CD4-positive, CD25-positive, alpha-beta regulatory T cell (primary cell): Measurements from ENCODE around the gene GAS7. TPM values are rescaled to one million over a fixed set of nuclear protein-coding genes. Genes with fewer than 3 reads are reported as not detected.

Experiments used
- ATAC-seq, 2 donors: fragments of 150-1000 bp; cut with Tn5 transposase; one replicate each; pipeline ENCODE4 v1.10.0; 2021; ENCODE audit warnings: low read depth in 2 of 2, moderate number of reproducible peaks in 2 of 2, moderate library complexity in 1 of 2
- DNase-seq, 3 donors: peaks; one replicate each; pipeline versions ENCODE4 v3.0.0 to v3.0.0-alpha.2; 2012 to 2022; ENCODE audit warnings: mixed read lengths in 1 of 3
- H3K27ac ChIP-seq: one replicate; pipeline ENCODE4 v1.7.0; 2013; ENCODE audit warnings: mild to moderate bottlenecking, low read length; ENCODE audit not compliant: insufficient read depth, poor library complexity, severe bottlenecking
- H3K27me3 ChIP-seq: one replicate; pipeline ENCODE4 v1.7.0; 2013; ENCODE audit warnings: low read length; ENCODE audit not compliant: control insufficient read depth, insufficient read depth
- H3K36me3 ChIP-seq: one replicate; pipeline ENCODE4 v1.7.0; 2013; ENCODE audit warnings: mild to moderate bottlenecking, low read length, moderate library complexity; ENCODE audit not compliant: control insufficient read depth, insufficient read depth
- H3K4me1 ChIP-seq: 2 replicates; pipeline ENCODE4 v1.7.0; 2013; ENCODE audit warnings: mild to moderate bottlenecking, low read length; ENCODE audit not compliant: insufficient read depth, control insufficient read depth, poor library complexity, severe bottlenecking
- H3K4me3 ChIP-seq: one replicate; pipeline ENCODE4 v1.7.0; 2013; ENCODE audit warnings: low read depth, mild to moderate bottlenecking, low read length, moderate library complexity
- H3K9me3 ChIP-seq, 2 experiments: 1 replicate in 1 of 2; 2 replicates in 1 of 2; pipeline ENCODE4 v1.7.0; 2013; ENCODE audit warnings: low read length in 2 of 2, mild to moderate bottlenecking in 1 of 2, moderate library complexity in 1 of 2; ENCODE audit not compliant: control insufficient read depth in 2 of 2
- H3K27ac Mint-ChIP-seq, 3 donors: one replicate each; pipeline ENCODE4 v1.8.0; 2020 to 2022; ENCODE audit warnings: mild to moderate bottlenecking in 3 of 3, mixed read lengths in 3 of 3, moderate library complexity in 2 of 3
- H3K27me3 Mint-ChIP-seq: one replicate; pipeline ENCODE4 v1.8.0; 2022; ENCODE audit warnings: mild to moderate bottlenecking, mixed read lengths
- H3K36me3 Mint-ChIP-seq: one replicate; pipeline ENCODE4 v1.8.0; 2020; ENCODE audit warnings: mixed read lengths
- H3K4me1 Mint-ChIP-seq, 4 donors: one replicate each; pipeline ENCODE4 v1.8.0; 2020 to 2022; ENCODE audit warnings: mixed read lengths in 4 of 4, mild to moderate bottlenecking in 1 of 4
- H3K4me3 Mint-ChIP-seq, 4 donors: one replicate each; pipeline ENCODE4 v1.8.0; 2020 to 2022; ENCODE audit warnings: mild to moderate bottlenecking in 4 of 4, mixed read lengths in 4 of 4, moderate library complexity in 3 of 4
- H3K9me3 Mint-ChIP-seq, 7 donors: one replicate each; pipeline ENCODE4 v1.8.0; 2020 to 2022; ENCODE audit warnings: mixed read lengths in 7 of 7, mild to moderate bottlenecking in 3 of 7, moderate library complexity in 2 of 7
- polyA plus RNA-seq, 4 donors: library from polyadenylated mRNA; unstranded; fragments of 300-500 nt; fragmentation: Illumina TruSeq; gene quantifications; one replicate each; pipeline ENCODE4 v1.2.3, GENCODE V29; 2021
- total RNA-seq: library from RNA; stranded (reverse); gene quantifications from one replicate; pipeline ENCODE4 v1.2.3, GENCODE V29; 2022

Gene GAS7
- total and polyA plus RNA-seq, 5 donors from 2014 or later = 0.10 to 0.79 (median 0.46) TPM; not detected in 1

DNA sequence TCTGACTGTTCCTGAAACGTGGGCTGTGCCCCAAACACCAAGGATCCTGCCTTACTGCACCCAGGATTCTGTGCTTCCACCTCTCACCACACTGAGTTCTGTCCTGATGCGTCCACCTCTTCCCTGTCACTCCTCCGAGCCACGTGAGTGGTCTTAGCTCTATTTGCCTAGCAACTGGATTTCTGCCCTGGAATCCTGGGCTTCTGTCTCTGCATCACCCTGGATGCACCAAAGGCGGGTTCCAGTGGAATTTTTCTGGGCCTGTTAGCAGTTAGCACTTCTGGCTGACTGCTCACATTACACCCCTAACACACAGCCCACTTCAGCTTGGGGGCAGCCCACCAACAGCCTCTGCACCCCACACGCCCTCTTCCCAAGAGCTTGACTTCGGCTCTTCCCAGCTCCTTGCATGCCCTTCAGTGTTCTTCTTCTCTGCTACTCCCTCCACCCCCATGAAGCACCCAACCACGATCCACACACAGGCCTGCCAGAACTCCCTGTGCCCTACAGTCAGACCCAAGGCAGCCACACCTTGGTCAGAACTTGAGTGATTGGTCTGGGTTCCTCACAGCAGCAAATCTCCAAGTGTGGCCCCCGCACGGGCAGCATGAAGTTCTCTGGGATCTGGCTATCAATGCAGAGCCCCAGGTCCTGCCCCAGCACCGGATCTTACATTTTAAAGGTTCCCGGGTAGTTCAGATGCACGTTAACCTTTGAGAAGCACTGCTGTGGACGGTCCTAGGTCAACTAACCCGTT, 163.5 kb downstream of the GAS7 start:
- Mint-ChIP-seq H3K4me1 (peaks cover 0 to 1% (median 0%) of the 10 kb centered on the region in 4 donors), H3K9me3 (peaks cover 0 to 1% (median 0%) of the 10 kb centered on the region in 7 donors), H3K4me3 (peak overlapping the region in 1 of 4 donors; percentile 47), H3K27ac (peak overlapping the region in 1 of 3 donors; percentile 48), H3K36me3 (no peaks in the 10 kb centered on the region), H3K27me3 (no peaks in the 10 kb centered on the region)
- no peaks in the 10 kb centered on the region for H3K4me1 ChIP-seq
- H3K4me3 ChIP-seq = no peak overlapping the region
- H3K27me3 ChIP-seq = no peaks in the 10 kb centered on the region
- H3K27ac ChIP-seq = no peak overlapping the region
- no peaks in the 10 kb centered on the region for H3K9me3 ChIP-seq
- ATAC-seq (no peak), DNase-seq (no peak)
- H3K36me3 ChIP-seq = no peaks in the 10 kb centered on the region

DNA sequence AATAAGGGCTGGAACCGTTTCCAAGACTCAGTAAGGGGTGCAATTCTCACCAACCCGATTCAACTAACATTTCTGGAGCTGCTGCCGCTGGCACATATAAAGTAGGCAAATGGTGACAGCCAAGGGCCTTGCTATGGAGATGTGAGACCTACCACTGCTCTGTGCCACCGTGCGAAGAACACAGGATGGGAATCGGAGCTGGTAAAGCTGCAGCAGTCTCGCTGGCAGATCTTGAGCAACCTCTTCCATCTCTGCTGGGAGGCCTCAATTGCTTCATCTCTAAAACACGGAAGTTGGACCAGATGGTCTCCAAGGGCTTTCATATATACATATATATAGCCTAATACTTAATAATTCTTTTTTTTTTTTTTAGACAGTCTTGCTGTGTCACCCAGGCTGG, 164.4 kb downstream of the GAS7 start:
- no peaks in the 10 kb centered on the region for H3K36me3 ChIP-seq
- Mint-ChIP-seq H3K4me3 (no peak overlapping the region), H3K27ac (no peak overlapping the region), H3K36me3 (no peaks in the 10 kb centered on the region), H3K27me3 (no peaks in the 10 kb centered on the region), H3K4me1 (no peaks in the 10 kb centered on the region), H3K9me3 (peaks cover 0 to 1% (median 0%) of the 10 kb centered on the region in 7 donors)
- no peak overlapping the region for H3K4me3 ChIP-seq
- no peak for DNase-seq
- no peaks in the 10 kb centered on the region for H3K9me3 ChIP-seq
- no peak for ATAC-seq
- H3K27me3 ChIP-seq = no peaks in the 10 kb centered on the region
- no peak overlapping the region for H3K27ac ChIP-seq
- H3K4me1 ChIP-seq = no peaks in the 10 kb centered on the region

DNA sequence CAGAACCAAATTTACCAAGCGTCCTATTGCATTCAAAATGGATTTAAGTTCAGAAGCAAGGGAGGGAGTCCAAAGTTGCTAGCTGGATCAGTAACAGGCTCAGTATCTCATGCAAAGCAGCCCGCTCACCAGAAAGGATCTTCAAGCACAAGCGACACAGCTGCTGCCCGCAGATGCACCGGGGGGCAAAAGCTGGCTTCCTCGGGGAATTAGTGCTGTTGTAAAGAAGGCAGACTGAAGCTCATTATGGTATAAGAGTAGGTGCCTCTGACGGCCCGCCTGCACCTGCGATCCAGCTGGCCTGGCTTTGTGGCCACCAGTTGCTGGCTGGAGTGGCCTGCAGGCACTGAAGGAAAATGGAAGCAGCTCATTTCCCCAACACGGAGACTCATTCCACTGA, 165.0 kb downstream of the GAS7 start:
- Mint-ChIP-seq H3K9me3 (peaks cover 0 to 1% (median 0%) of the 10 kb centered on the region in 7 donors), H3K4me1 (no peaks in the 10 kb centered on the region), H3K27me3 (no peaks in the 10 kb centered on the region), H3K36me3 (no peaks in the 10 kb centered on the region), H3K4me3 (no peak overlapping the region), H3K27ac (no peak overlapping the region)
- Histone ChIP-seq H3K4me3 (no peak overlapping the region), H3K27me3 (no peaks in the 10 kb centered on the region), H3K9me3 (no peaks in the 10 kb centered on the region), H3K27ac (no peak overlapping the region), H3K4me1 (no peaks in the 10 kb centered on the region), H3K36me3 (no peaks in the 10 kb centered on the region)
- DNase-seq (no peak), ATAC-seq (no peak)

DNA sequence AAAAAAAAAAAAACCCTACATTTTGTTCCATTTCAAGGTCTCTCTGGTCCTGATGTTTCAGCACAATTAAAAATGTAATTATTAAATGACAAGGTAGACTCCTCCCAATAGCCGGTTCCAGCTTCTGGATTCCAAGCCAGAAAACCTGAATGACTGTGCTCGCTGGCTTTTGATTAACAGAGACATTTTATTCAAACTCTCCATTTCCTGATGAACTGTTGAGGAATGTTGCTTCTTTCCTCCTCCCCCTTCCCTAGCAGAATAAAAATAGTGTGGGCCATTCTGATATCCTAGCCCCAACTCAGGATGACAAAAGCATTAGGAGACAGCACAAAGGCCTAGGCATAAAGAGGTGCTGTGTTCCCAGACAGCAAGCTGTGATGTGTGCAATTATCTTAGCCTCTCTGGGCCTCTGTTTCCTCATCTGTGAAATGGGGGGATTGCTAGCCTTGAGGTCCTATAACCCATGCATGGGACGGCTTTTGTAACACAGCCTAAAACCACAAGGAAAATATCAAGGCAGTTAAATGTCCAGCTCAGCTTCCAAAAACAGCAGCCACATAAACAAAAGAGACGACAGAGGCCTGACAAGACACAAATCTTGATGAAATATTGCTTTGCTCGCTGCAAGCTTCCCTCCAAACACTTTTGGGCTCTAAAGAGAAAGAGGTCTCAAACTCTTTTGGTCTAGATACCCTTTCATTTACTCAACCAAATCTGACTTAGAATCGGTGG, 166.1 kb downstream of the GAS7 start:
- Histone ChIP-seq H3K27me3 (no peaks in the 10 kb centered on the region), H3K9me3 (no peaks in the 10 kb centered on the region), H3K27ac (no peak overlapping the region), H3K4me1 (no peaks in the 10 kb centered on the region), H3K4me3 (no peak overlapping the region), H3K36me3 (no peaks in the 10 kb centered on the region)
- Mint-ChIP-seq H3K4me3 (no peak overlapping the region), H3K9me3 (peaks cover 0 to 1% (median 0%) of the 10 kb centered on the region in 7 donors), H3K4me1 (no peaks in the 10 kb centered on the region), H3K27me3 (no peaks in the 10 kb centered on the region), H3K36me3 (no peaks in the 10 kb centered on the region), H3K27ac (no peak overlapping the region)
- ATAC-seq (no peak), DNase-seq (no peak)

DNA sequence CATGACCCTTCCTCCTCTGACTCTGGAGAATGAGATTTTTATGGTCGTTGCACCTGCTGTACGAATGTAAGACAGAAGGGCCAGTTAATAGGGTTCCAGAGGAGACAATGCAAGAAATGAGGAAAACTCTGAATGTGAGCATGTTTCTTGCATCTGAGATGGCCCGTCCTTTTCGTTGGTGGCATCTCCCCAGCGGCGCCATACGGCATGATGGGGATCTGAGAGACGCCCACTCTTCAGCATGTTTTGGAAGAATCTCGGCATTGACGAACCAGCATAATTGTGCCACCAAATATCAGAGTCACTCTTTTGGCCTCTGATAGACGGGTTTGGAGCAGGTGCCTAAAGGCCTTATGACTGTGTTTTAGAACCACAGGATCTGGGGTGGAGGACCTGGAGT, 166.8 kb downstream of the GAS7 start:
- Mint-ChIP-seq H3K27me3 (no peaks in the 10 kb centered on the region), H3K27ac (no peak overlapping the region), H3K9me3 (peaks cover 0 to 1% (median 0%) of the 10 kb centered on the region in 7 donors), H3K36me3 (no peaks in the 10 kb centered on the region), H3K4me3 (no peak overlapping the region), H3K4me1 (no peaks in the 10 kb centered on the region)
- Histone ChIP-seq H3K9me3 (no peaks in the 10 kb centered on the region), H3K27me3 (no peaks in the 10 kb centered on the region), H3K36me3 (no peaks in the 10 kb centered on the region), H3K27ac (no peak overlapping the region), H3K4me3 (no peak overlapping the region), H3K4me1 (no peaks in the 10 kb centered on the region)
- DNase-seq (no peak), ATAC-seq (no peak)

DNA sequence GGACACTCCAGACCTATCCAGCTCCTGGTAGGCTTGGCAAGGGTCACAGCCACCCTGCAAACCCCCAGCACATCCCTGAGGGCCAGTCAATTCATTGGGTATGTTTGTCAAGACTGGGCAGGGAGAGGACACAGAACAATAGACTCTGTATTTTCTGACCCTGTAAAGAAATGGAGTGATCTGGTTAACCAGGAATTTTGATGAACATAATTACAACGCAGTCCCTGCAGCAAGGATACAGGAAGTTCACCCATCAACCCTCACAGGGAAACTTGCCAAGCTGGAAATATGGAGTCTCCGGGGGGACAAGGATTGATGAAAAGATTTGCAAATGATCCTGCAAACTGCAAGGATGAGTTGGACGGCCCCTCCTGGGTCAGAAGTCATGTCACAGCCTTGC, 167.3 kb downstream of the GAS7 start:
- no peak overlapping the region for H3K27ac Mint-ChIP-seq
- H3K9me3 ChIP-seq = no peaks in the 10 kb centered on the region
- H3K4me3 Mint-ChIP-seq = no peak overlapping the region
- H3K9me3 Mint-ChIP-seq = peaks cover 0 to 1% (median 0%) of the 10 kb centered on the region in 7 donors
- H3K4me1 Mint-ChIP-seq = no peaks in the 10 kb centered on the region
- ATAC-seq = no peak
- H3K27me3 Mint-ChIP-seq = no peaks in the 10 kb centered on the region
- DNase-seq = no peak
- no peaks in the 10 kb centered on the region for H3K4me1 ChIP-seq
- no peaks in the 10 kb centered on the region for H3K36me3 Mint-ChIP-seq
- no peak overlapping the region for H3K27ac ChIP-seq
- H3K4me3 ChIP-seq = no peak overlapping the region
- no peaks in the 10 kb centered on the region for H3K27me3 ChIP-seq
- H3K36me3 ChIP-seq = no peaks in the 10 kb centered on the region

DNA sequence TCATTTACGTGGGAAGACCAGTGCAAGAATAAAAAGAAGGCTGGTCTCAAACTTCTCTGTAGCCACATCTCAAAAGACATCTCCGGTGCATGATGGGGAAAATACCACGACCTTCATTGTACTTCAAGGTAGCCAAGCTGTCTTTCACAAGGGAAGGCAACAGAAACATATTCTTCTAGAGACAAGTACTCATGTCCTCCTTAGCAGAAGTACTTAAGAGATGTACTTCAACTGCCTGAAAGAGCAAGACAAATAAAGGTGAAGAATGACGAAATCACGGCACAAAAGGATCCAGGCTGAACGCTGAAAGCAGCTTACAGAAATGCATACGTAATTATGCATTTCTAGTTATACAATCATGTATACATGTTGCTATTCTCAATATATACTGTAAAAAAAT, 169.3 kb downstream of the GAS7 start:
- Mint-ChIP-seq H3K27ac (no peak overlapping the region), H3K36me3 (no peaks in the 10 kb centered on the region), H3K4me3 (no peak overlapping the region), H3K9me3 (no peaks in the 10 kb centered on the region), H3K4me1 (no peaks in the 10 kb centered on the region), H3K27me3 (no peaks in the 10 kb centered on the region)
- no peak for DNase-seq
- Histone ChIP-seq H3K9me3 (no peaks in the 10 kb centered on the region), H3K27me3 (no peaks in the 10 kb centered on the region), H3K4me3 (no peak overlapping the region), H3K36me3 (no peaks in the 10 kb centered on the region), H3K27ac (no peak overlapping the region), H3K4me1 (no peaks in the 10 kb centered on the region)
- ATAC-seq = no peak
